Measurements from ENCODE around the gene DIRAS3.

GRCh38 chr1:68036946-68037345 lies 13.5 kb downstream of the DIRAS3 start:
- TF ChIP-seq CTCF (IDR thresholded peaks at IDR 0.05) = no peak
- TF ChIP-seq POLR2A (IDR thresholded peaks at IDR 0.05) = no peak
